HG03521 (cell line): Measurements from ENCODE around the gene TECPR1.

Experiments
- ATAC-seq: cut with Tn5 transposase; IDR thresholded peaks from one replicate; pipeline ENCODE4 v1.9.1; 2021; ENCODE audit warnings: mild to moderate bottlenecking, moderate library complexity; ENCODE audit not compliant: unreplicated experiment

The TECPR1 gene

DNA sequence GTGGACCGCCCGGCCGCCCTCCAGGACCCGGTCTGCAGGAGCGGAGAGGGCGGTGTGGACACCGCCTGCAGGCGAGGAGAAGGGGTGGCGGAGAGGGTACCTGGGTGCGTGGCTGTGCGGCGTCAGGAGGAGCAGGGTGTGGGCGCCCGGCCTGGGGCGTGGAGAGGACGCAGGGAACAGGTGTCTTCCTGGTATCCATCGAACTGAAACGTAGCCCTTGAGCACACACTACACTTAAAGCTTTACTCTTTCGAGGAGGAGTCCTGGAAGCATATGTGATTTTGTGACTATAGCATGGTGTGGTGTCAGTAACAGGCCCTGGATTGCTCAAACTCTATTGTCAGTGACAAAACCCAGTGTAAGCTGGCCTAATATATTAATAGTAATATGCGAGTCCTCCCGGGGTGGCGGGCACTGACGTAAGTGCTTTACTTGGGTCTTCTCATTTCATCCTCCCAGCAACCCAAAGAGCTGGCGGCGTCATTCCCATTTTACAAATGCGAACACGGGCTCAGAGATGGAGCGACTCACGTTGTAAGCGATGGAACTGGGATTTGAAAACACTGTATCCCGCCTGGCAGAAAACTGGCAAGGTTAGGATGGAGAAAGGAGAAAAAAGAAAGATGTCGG, 508 bp upstream of the TECPR1 start:
- no peak for ATAC-seq

DNA sequence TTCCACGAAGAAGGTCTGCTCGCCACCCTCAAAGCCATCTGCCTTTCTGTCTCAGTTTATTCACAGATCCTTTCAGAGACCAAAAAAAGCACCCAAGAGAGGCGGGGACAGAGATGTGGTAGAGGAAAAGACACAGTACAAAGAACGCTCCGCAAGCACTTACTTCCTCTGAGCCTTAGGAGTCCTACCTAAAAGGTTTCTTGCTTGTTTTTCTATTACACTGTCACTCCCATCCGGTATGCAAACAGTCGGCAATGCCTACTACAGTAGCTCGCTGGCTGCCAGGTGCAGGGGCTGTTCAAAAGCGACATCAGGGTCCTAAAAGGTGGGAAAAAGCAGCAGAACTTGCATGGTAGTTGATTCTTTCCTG, 816 bp downstream of the TECPR1 start:
- ATAC-seq = no peak

DNA sequence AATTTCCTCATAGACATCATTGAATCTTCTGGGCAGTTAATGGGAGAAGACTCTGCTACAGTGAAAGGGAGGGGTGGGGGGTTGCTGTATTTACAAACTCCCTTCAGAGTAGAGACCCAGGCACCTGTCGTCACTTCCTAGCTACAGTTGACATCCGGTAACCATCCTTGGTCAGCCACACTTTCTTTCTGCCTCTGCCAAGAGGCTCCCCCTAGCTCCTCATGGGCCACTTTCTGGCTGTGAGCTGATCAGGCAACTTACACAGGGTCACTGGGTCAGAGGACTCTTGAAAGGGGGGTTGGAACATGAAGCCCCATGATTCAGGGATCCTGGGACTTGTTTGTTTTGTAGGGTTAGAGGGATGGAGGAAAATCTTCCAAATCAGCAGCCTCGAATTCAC, 1.2 kb downstream of the TECPR1 start:
- ATAC-seq = no peak

- ATAC-seq = no peak
Measured at GRCh38 chr7:98249106-98249505, 2.9 kb downstream of the TECPR1 start.

DNA sequence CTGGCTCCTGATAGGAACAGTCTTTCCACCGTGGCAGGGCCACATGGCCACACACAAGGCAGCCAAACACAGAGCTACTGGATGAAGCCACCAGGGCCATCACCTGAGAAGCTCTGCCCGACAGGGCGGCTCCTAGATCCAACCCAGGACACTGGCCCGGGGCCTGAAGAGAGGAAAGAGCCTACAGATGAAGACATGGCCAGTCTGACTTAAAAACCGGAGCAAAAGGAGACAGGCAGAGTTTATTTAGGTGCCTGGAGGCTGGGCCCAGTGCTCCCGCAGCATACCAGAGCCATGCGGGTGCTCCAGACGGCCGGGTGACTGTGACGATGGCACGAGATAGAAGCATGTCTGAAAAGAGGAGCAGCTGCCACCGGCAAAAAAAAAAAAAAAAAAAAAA, 3.9 kb downstream of the TECPR1 start:
- ATAC-seq = no peak

- ATAC-seq = no peak
Measured at GRCh38 chr7:98244871-98245270, 7.2 kb downstream of the TECPR1 start.

DNA sequence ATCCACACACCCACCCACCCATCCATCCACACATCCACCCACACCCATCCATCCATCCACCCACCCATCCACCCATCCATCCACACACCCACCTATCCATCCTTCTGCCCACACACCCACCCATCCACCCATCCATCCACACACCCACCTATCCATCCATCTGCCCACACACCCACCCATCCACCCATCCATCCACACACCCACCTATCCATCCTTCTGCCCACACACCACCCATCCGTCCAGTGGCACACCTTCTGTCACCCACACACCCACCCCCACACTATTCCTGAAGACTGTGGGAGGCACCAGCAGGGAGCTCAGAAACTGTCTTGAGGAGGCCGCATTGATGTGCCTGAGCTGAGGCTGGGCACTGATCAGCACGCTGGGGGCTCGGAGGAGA, 9.1 kb downstream of the TECPR1 start:
- ATAC-seq = no peak

DNA sequence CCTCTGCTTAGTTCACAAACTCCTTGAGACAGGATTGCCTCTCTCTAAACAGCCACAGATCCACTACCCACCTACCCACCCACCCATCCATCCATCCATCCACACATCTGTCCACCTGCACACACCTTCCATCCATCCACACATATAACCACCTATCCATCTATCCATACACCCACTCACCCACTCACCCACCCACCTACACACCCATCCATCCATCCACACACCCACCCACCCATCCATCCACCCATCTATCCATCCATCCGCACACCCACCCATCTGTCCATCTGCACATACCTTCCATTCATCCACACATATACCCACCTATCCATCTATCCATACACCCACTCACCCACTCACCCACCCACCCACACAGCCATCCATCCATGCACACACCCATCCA, 9.7 kb downstream of the TECPR1 start:
- no peak for ATAC-seq

DNA sequence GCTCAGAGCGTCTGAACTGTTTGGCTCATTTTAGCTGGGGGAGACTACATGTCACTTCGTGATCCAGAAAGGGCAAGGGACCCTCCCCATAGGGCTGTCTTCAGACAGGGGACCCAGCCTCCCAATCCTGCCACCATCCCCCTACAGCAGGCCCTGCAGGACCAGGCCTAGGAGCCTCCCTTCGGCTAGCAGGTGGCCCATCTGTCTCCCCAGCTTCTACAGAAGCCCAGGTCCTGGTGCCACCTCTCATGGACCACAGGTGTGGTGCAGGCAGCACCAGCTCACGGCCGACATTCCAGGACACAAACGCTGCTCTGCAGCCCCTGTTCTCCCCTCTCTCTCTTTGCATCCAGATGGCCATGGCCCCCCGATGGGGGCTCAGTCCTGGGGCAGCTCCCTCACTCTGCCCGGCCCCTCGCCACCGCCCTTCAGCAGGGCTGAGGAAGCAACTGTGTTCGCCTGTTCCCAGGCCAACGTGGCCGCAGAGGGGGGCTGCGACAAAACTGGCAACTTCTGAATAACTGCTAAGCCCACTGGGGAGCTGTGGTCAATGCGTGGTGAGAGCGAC, 10.3 kb downstream of the TECPR1 start:
- no peak for ATAC-seq

GRCh38 chr7:98240961-98241673, 10.9 kb downstream of the TECPR1 start:
- no peak for ATAC-seq

- ATAC-seq = no peak
Measured at GRCh38 chr7:98238976-98239375, 13.1 kb downstream of the TECPR1 start.

DNA sequence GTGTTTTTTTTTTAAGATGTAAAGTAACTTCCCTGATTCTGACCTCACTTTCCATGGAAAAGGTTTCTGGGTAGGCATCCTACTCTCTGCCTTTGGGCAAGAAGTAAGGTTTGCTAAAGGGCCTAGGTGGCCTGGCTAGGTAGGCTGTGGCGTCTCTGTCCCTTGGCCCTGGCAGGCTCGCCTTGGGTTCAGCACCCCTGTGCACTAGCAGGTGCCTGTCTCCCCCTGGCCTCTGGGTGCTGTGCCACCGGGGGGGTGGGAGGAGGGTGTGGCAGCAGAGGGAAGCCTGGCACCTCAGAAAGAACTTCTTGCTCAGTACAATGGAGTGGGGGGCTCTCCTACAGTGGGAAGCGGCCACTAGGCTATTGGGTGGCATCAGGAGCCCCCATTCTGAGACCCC, 14.0 kb downstream of the TECPR1 start:
- no peak for ATAC-seq

- ATAC-seq = no peak
Measured at GRCh38 chr7:98236355-98237185, 15.5 kb downstream of the TECPR1 start.

DNA sequence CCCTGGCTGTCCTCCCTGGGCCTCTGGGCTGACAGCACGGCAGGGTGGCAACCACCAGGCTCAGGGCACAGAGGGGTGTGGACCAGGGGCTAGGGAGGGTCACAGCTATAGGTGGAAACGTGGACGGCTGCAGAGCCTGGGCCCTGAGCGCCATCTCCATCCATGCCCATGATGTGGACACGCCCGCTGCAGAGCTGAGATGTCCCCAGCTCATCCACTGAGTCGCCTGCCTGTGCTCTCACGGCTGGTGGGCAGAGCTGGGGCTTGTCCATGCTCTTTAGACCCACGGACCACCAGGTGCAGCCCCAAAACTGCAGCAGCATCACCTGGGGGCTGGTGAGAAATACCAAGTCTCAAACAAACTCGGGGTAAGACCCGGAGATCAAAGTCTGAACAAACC, 16.1 kb downstream of the TECPR1 start:
- ATAC-seq = no peak

DNA sequence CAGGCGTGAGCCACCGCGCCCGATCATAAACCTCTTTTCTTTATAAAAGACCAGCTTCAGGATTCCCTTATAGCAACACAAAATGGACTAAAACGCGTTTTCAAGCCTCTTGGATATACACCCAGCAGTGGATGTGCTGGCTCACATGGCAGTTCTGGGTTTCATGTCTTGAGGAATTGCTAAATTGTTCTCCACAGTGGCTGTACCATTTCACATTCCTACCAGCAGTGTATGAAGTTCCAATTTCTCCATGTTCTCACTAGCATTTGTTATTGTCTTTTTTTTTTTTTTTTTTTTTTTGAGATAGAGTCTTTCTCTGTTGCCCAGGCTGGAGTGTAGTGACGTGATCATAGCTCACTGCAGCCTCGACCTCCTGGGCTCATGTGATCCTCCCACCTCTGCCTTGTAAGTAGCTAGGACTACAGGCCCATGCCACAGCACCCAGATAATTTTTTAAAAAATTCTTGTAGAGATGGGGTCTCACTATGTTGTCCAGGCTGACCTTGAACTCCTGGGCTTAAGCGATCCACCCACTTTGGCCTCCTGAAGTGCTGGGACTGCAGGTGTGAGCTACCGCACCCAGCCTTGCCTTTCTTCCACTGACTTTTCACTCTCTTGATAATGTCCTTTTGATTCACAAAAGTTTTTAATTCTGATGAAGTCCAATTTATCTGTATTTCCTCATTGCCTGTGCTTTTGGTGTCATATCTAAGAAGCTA, 17.4 kb downstream of the TECPR1 start:
- ATAC-seq = no peak

DNA sequence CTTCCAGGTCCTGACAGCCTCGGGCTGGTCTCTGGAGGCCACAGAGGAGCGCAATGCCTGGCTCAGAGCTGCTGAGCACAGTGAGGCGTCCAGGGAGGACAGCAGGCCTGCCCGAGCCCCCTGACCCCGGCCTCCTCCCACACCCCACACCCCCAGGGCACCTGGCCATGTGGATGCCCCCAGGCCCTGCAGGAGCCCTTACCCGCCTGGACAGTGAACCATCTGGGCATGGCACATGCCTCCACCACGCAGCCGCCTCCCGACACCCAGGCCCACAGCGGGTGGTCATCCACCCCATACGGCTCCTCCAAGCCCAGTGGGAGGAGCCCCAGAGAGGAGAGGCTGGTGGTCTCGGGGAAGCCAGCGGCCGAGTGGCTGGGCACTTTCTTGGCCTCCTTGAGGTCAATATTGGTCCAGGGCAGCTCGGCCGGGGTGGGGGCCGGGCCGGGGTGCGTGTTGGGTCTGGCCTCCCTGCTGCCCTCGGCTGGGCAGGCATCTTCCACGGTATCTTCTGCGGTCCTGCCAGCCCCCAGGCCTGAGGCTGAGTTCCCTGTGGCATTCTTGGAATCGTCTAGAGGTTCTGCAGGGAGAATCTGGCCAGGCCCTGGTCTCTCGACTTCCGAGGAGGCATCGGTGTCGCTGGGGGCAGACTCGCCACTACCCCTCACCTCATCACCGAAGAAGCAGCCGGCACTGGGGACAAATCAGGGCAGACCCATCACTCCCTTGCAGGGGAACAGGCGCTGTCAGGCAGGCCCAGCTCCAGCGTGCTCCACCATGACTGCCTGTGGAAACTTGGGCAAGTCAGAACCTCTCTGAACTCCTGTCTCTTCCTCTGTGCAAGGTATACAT, 18.6 kb downstream of the TECPR1 start:
- ATAC-seq = no peak

- no peak for ATAC-seq
Measured at GRCh38 chr7:98232799-98233198, 19.2 kb downstream of the TECPR1 start.

GRCh38 chr7:98232263-98232585, 19.8 kb downstream of the TECPR1 start:
- ATAC-seq = no peak

GRCh38 chr7:98231493-98232262, 20.4 kb downstream of the TECPR1 start:
- ATAC-seq = no peak
